22Rv1 (cell line): ENCODE measurements around the gene RSPH9.

Experiments
- CTCF ChIP-seq: fragments of 450-650 bp; IDR thresholded peaks from 2 replicates; pipeline ENCODE4 v1.5.1; 2017; ENCODE audit warnings: mild to moderate bottlenecking
- ZFX ChIP-seq: fragments of 450-650 bp; IDR thresholded peaks from 2 replicates; pipeline ENCODE4 v1.6.1; 2017; ENCODE audit warnings: antibody characterized with exemption, borderline replicate concordance

GRCh38 chr6:43610431-43610830, 34.4 kb upstream of the RSPH9 start:
- TF ChIP-seq CTCF (no peak), ZFX (no peak)
